ENCODE measurements around the gene TBR1. TPM values are rescaled to one million over a fixed set of nuclear protein-coding genes. Genes with fewer than 3 reads are reported as not detected.

Gene TBR1
- total RNA-seq, 6 experiments from 2014 or later, result not detected

DNA sequence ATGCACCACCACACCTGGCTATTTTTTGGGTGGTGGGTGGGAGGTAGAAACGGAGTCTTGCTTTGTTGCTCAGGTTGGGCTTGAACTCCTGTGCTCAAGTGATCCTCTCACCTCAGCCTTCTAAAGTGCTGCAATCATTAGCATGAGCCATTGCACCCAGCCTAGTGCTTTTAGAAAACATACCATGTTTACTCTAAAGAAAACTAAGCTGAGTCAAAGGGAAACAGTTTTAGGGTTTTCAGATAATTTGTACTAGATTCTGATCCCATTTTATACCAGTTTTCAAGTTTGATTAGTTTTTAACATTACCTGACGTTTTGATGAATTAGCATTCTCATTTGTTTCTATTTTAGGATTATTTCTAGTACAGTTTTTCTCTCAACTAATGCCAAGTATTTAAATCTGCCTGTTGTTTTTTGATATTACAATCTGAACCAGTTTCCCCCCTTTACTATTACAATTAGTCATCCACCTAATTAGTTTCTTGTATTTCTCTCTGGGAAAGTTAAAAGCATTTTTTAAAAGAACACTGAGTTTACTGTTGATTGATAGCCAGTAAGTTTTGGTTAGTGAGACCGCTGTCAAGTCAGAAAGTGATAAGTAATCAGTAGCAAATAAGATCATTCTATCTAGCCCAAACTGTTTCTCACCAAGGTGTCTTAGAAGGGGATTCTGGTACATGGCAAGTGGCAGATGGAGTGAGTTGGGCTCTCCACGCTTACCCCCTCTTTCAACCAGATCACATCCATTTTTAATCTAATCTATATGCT, 24.2 kb upstream of the TBR1 start:
- no peaks in the 10 kb centered on the region for H3K4me1 ChIP-seq
- no peak for TF ChIP-seq POLR2A (IDR thresholded peaks at IDR 0.05)
- TF ChIP-seq, protein P1, sequence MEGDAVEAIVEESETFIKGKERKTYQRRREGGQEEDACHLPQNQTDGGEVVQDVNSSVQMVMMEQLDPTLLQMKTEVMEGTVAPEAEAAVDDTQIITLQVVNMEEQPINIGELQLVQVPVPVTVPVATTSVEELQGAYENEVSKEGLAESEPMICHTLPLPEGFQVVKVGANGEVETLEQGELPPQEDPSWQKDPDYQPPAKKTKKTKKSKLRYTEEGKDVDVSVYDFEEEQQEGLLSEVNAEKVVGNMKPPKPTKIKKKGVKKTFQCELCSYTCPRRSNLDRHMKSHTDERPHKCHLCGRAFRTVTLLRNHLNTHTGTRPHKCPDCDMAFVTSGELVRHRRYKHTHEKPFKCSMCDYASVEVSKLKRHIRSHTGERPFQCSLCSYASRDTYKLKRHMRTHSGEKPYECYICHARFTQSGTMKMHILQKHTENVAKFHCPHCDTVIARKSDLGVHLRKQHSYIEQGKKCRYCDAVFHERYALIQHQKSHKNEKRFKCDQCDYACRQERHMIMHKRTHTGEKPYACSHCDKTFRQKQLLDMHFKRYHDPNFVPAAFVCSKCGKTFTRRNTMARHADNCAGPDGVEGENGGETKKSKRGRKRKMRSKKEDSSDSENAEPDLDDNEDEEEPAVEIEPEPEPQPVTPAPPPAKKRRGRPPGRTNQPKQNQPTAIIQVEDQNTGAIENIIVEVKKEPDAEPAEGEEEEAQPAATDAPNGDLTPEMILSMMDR (IDR thresholded peaks at IDR 0.05), result no peak
- H3K9me3 ChIP-seq, result no peaks in the 10 kb centered on the region
- H3K27ac ChIP-seq, result no peak overlapping the region
- no peaks in the 10 kb centered on the region for H3K27me3 ChIP-seq
- H3K4me3 ChIP-seq, result no peak overlapping the region
- WGBS (ENCODE audit: insufficient coverage, low coverage, low lambda C conversion rate, missing lambda C conversion rate), result 93% methylated on average over 4 of the region's 4 CpGs
- peaks cover 0 to 18% (median 8%) of the 10 kb centered on the region in 4 donors for H3K36me3 ChIP-seq
- intact Hi-C loops (cut with DNase I), result no loop called here
- DNase-seq (no peak), ATAC-seq (no peak)

DNA sequence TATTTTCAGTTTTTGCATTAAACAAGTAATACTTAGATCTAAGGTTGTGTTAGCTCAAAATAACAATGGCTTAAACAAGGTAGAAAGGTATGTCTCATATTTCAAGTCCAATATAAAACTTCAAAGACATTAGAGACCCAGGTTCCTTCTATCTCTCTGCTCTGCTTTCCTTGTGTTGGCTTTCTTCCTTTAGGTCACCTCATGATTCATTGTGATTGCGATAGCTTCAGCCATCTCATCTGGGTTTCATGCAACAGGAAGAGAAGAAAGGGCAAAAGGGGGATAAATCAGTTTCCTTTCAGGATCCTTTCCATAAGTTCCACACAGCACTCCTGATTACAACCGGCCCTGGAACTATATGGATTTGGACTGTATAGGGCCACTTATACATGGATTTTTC, 16.0 kb upstream of the TBR1 start:
- no peak for TF ChIP-seq POLR2A (IDR thresholded peaks at IDR 0.05)
- TF ChIP-seq, protein P1 (IDR thresholded peaks at IDR 0.05), result no peak
- ATAC-seq (no peak), DNase-seq (no peak)
- 93% methylated on average over 2 of the region's 2 CpGs for WGBS (ENCODE audit: insufficient coverage, low coverage, low lambda C conversion rate, missing lambda C conversion rate)
- Histone ChIP-seq H3K36me3 (peaks cover 0 to 21% (median 7%) of the 10 kb centered on the region in 4 donors), H3K9me3 (no peaks in the 10 kb centered on the region), H3K27ac (no peak overlapping the region), H3K27me3 (no peaks in the 10 kb centered on the region), H3K4me1 (no peaks in the 10 kb centered on the region), H3K4me3 (no peak overlapping the region)
- intact Hi-C loops (cut with DNase I), result no loop called here

DNA sequence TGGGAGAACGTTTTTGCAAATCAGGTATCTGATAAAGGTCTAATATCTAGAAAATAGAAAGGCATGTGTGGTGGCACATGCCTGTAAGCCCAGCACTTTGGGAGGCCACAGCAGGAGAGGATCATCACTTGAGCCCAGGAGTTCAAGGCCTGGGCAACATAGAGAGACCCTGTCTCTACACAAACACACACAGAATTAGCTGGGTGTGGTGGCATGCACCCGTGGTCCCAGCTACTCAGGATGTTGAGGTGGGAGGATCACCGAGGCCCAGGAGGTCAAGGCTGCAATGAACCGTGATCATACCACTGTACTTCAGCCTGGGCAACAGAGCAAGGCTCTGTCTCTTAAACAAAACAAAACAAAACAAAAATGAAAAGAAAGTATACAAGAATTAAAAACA, 13.8 kb upstream of the TBR1 start:
- Histone ChIP-seq H3K4me1 (no peaks in the 10 kb centered on the region), H3K27me3 (no peaks in the 10 kb centered on the region), H3K9me3 (no peaks in the 10 kb centered on the region), H3K27ac (no peak overlapping the region), H3K36me3 (peaks cover 0 to 3% (median 1%) of the 10 kb centered on the region in 4 donors), H3K4me3 (no peak overlapping the region)
- TF ChIP-seq, protein P1 (IDR thresholded peaks at IDR 0.05), result no peak
- TF ChIP-seq POLR2A (IDR thresholded peaks at IDR 0.05), result no peak
- WGBS (ENCODE audit: insufficient coverage, low coverage, low lambda C conversion rate, missing lambda C conversion rate), result 92% methylated on average over 4 of the region's 4 CpGs
- no peak for ATAC-seq
- DNase-seq, result no peak
- intact Hi-C loops (cut with DNase I), result no loop called here

DNA sequence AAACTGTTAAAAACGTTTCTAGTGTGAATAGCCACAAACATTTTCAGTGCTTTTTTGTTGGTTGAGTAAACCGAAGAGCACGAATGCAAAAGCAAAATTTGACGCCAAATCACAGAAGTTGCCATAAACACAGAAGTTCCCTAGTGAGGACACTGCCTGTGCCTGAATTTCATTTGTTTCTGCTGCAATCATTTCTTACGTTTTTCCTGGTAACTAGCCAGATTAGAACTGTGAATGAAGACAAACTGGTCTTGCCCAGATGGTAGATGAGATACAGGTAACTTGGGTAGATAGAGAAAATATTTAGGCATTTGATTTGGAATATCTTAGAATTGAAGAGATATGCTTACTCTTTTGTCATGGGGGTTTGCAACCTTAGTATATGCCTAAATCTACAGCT, 9.8 kb upstream of the TBR1 start:
- ATAC-seq (no peak), DNase-seq (no peak)
- 88% methylated on average over 5 of the region's 5 CpGs for WGBS (ENCODE audit: insufficient coverage, low coverage, low lambda C conversion rate, missing lambda C conversion rate)
- TF ChIP-seq, protein P1 (IDR thresholded peaks at IDR 0.05), result no peak
- no peak for TF ChIP-seq POLR2A (IDR thresholded peaks at IDR 0.05)
- no peaks in the 10 kb centered on the region for H3K4me1 ChIP-seq
- peaks cover 0 to 2% (median 0%) of the 10 kb centered on the region in 4 donors for H3K36me3 ChIP-seq
- no peaks in the 10 kb centered on the region for H3K27me3 ChIP-seq
- no peak overlapping the region for H3K27ac ChIP-seq
- no peak overlapping the region for H3K4me3 ChIP-seq
- no peaks in the 10 kb centered on the region for H3K9me3 ChIP-seq
- intact Hi-C loops (cut with DNase I), result no loop called here

All from right lobe of liver (tissue), 6 donors.